Panc1 (cell line): ENCODE results near the gene LRRFIP1. TPM values are rescaled to one million over a fixed set of nuclear protein-coding genes. Genes with fewer than 3 reads are reported as not detected.

Experiments used
- ATAC-seq: fragments of 200-7000 bp; cut with Tn5 transposase; 2 replicates; pipeline ENCODE4 v1.9.1; 2020; ENCODE audit warnings: mild to moderate bottlenecking, moderate library complexity
- BruUV-seq: library from RNA; stranded (reverse); fragments of 400-500 nt; replicated peaks from 2 replicates; lab custom pipeline; 2021; lab: Mats Ljungman, UMichigan
- CTCF ChIA-PET: fragments of 300-600 bp; sonication (Branson Sonifier 250); formaldehyde crosslinking; loops from one replicate; lab custom pipeline; 2022; ENCODE audit warnings: antibody characterized with exemption; lab: Charles Lee
- POLR2A ChIA-PET: fragments of 300-600 bp; sonication (Branson Sonifier 250); formaldehyde crosslinking; loops from one replicate; lab custom pipeline; 2022; ENCODE audit warnings: antibody characterized with exemption; lab: Charles Lee
- DNase-seq: peaks from one replicate; pipeline ENCODE4 v3.0.0-alpha.2; 2010; ENCODE audit warnings: low read depth, low spot score
- H3K27ac ChIP-seq: 2 replicates; pipeline ENCODE4 v1.5.1; 2011; ENCODE audit warnings: mild to moderate bottlenecking, low read length, inconsistent platforms
- H3K27me3 ChIP-seq: fragments of 200-500 bp; sonication (Bioruptor generic); 2 replicates; pipeline ENCODE4 v1.6.0; 2014; ENCODE audit warnings: low read length, inconsistent platforms; ENCODE audit not compliant: control insufficient read depth, insufficient read depth
- H3K36me3 ChIP-seq: fragments of 200-500 bp; sonication (Bioruptor generic); 2 replicates; pipeline ENCODE4 v1.5.1; 2014; ENCODE audit warnings: inconsistent platforms, mild to moderate bottlenecking, low read length, moderate library complexity; ENCODE audit not compliant: control insufficient read depth, insufficient read depth
- H3K4me1 ChIP-seq: 2 replicates; pipeline ENCODE4 v1.5.1; 2011; ENCODE audit warnings: inconsistent platforms, mild to moderate bottlenecking, low read length, moderate library complexity; ENCODE audit not compliant: control insufficient read depth, insufficient read depth
- H3K4me3 ChIP-seq, 2 experiments: 2 replicates each; pipeline ENCODE4 v1.5.1; 2011 to 2012; ENCODE audit warnings: low read depth in 2 of 2, low read length in 2 of 2, mild to moderate bottlenecking in 2 of 2, inconsistent platforms in 1 of 2, moderate library complexity in 1 of 2
- H3K9me3 ChIP-seq: fragments of 200-500 bp; sonication (Bioruptor generic); 2 replicates; pipeline ENCODE4 v1.5.1; 2014; ENCODE audit warnings: low read depth, mild to moderate bottlenecking, inconsistent platforms, low read length, moderate library complexity; ENCODE audit not compliant: control insufficient read depth, insufficient read depth
- POLR2AphosphoS5 ChIP-seq: IDR thresholded peaks from 2 replicates; pipeline ENCODE4 v1.6.1; 2012; ENCODE audit warnings: mild to moderate bottlenecking, low read depth, low read length, moderate library complexity
- SIN3A ChIP-seq: IDR thresholded peaks from 2 replicates; pipeline ENCODE4 v1.6.1; 2012; ENCODE audit warnings: low read depth, mild to moderate bottlenecking, low read length, moderate library complexity, borderline replicate concordance; ENCODE audit not compliant: insufficient read depth
- TCF7L2 ChIP-seq: IDR thresholded peaks from 2 replicates; pipeline ENCODE4 v1.6.1; 2011; ENCODE audit warnings: mild to moderate bottlenecking, low read depth, low read length, inconsistent platforms
- in situ Hi-C: cut with HindIII; loops from 2 replicates; pipeline ENCODE4 v1.10.0; 2016; ENCODE audit warnings: low sequenced_read_pairs, low pct_unique_long_range_greater_than_20kb
- intact Hi-C: fragments of 100-400 bp; cut with micrococcal nuclease; formaldehyde crosslinking; loops from one replicate; pipeline ENCODE4 v1.10.0; 2022; ENCODE audit not compliant: unreplicated experiment
- total RNA-seq: library from RNA; stranded (reverse); gene quantifications from one replicate; pipeline ENCODE4 v1.2.1, GENCODE V29; 2021; ENCODE audit not compliant: unreplicated experiment
- TF ChIP-seq, protein P1 (sequence below), 2 experiments: IDR thresholded peaks; 2 replicates each; pipeline ENCODE4 v1.6.1; 2011 to 2012; ENCODE audit warnings: low read depth in 2 of 2, control low read depth in 1 of 2, low read length in 1 of 2, mild to moderate bottlenecking in 1 of 2, moderate library complexity in 1 of 2; ENCODE audit not compliant: insufficient read depth in 1 of 2
- TF ChIP-seq, protein P2 (sequence below): fragments of 450-650 bp; IDR thresholded peaks from 2 replicates; pipeline ENCODE4 v1.5.1; 2017; ENCODE audit warnings: mild to moderate bottlenecking

LRRFIP1 gene
- total RNA-seq, 1 experiment from 2014 or later, result 121 TPM

- POLR2A ChIA-PET, result no interaction called here
- Histone ChIP-seq H3K27ac (no peak overlapping the region), H3K4me3 (no peak overlapping the region), H3K36me3 (no peaks in the 10 kb centered on the region; the same call in 1 of the 2 replicates), H3K4me1 (peaks cover 27% of the 10 kb centered on the region), H3K9me3 (no peaks in the 10 kb centered on the region), H3K27me3 (no peaks in the 10 kb centered on the region)
- intact Hi-C loops, result no loop called here
- CTCF ChIA-PET, result no interaction called here
- DNase-seq (no peak), ATAC-seq (no peak)
- no TSS peak for BruUV-seq
- in situ Hi-C loops, result no loop called here
- TF ChIP-seq SIN3A, result no peak
- TF ChIP-seq TCF7L2, result no peak
- TF ChIP-seq, protein P1, sequence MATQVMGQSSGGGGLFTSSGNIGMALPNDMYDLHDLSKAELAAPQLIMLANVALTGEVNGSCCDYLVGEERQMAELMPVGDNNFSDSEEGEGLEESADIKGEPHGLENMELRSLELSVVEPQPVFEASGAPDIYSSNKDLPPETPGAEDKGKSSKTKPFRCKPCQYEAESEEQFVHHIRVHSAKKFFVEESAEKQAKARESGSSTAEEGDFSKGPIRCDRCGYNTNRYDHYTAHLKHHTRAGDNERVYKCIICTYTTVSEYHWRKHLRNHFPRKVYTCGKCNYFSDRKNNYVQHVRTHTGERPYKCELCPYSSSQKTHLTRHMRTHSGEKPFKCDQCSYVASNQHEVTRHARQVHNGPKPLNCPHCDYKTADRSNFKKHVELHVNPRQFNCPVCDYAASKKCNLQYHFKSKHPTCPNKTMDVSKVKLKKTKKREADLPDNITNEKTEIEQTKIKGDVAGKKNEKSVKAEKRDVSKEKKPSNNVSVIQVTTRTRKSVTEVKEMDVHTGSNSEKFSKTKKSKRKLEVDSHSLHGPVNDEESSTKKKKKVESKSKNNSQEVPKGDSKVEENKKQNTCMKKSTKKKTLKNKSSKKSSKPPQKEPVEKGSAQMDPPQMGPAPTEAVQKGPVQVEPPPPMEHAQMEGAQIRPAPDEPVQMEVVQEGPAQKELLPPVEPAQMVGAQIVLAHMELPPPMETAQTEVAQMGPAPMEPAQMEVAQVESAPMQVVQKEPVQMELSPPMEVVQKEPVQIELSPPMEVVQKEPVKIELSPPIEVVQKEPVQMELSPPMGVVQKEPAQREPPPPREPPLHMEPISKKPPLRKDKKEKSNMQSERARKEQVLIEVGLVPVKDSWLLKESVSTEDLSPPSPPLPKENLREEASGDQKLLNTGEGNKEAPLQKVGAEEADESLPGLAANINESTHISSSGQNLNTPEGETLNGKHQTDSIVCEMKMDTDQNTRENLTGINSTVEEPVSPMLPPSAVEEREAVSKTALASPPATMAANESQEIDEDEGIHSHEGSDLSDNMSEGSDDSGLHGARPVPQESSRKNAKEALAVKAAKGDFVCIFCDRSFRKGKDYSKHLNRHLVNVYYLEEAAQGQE (IDR thresholded peaks at IDR 0.05; ENCODE audit: insufficient read depth in 1 of 2, low read depth in 2 of 2, low read length in 1 of 2), result no peak
- TF ChIP-seq, protein P2, sequence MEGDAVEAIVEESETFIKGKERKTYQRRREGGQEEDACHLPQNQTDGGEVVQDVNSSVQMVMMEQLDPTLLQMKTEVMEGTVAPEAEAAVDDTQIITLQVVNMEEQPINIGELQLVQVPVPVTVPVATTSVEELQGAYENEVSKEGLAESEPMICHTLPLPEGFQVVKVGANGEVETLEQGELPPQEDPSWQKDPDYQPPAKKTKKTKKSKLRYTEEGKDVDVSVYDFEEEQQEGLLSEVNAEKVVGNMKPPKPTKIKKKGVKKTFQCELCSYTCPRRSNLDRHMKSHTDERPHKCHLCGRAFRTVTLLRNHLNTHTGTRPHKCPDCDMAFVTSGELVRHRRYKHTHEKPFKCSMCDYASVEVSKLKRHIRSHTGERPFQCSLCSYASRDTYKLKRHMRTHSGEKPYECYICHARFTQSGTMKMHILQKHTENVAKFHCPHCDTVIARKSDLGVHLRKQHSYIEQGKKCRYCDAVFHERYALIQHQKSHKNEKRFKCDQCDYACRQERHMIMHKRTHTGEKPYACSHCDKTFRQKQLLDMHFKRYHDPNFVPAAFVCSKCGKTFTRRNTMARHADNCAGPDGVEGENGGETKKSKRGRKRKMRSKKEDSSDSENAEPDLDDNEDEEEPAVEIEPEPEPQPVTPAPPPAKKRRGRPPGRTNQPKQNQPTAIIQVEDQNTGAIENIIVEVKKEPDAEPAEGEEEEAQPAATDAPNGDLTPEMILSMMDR, result no peak
- no peak for TF ChIP-seq POLR2AphosphoS5
These were observed 93.1 kb downstream of the LRRFIP1 start for GRCh38 chr2:237720444-237720843.

- TF ChIP-seq SIN3A (no peak), POLR2AphosphoS5 (no peak), TCF7L2 (no peak)
- TF ChIP-seq, protein P2, result no peak
- TF ChIP-seq, protein P1 (IDR thresholded peaks at IDR 0.05; ENCODE audit: insufficient read depth in 1 of 2, low read depth in 2 of 2, low read length in 1 of 2), result no peak
- H3K36me3 ChIP-seq, result no peaks in the 10 kb centered on the region; the same call in 1 of the 2 replicates
- in situ Hi-C loops, result no loop called here
These were observed 93.6 kb downstream of the LRRFIP1 start for GRCh38 chr2:237720957-237721356.

More at GRCh38 chr2:237720957-237721356, 93.6 kb downstream of the LRRFIP1 start:
- Histone ChIP-seq H3K9me3 (no peaks in the 10 kb centered on the region), H3K27me3 (no peaks in the 10 kb centered on the region), H3K27ac (no peak overlapping the region), H3K4me1 (peaks cover 23% of the 10 kb centered on the region), H3K4me3 (no peak overlapping the region)
- CTCF ChIA-PET, result no interaction called here
- intact Hi-C loops, result no loop called here
- ATAC-seq (no peak), DNase-seq (no peak)
- no TSS peak for BruUV-seq
- POLR2A ChIA-PET, result no interaction called here
